GM23248 (cell line): ENCODE data around the gene PLEKHG2.

Experiments
- EZH2 ChIP-seq: fragments of 200-600 bp; sonication (generic); IDR thresholded peaks from 2 replicates; pipeline ENCODE4 v1.6.1; 2018; ENCODE audit warnings: antibody characterized with exemption, mild to moderate bottlenecking; ENCODE audit not compliant: insufficient read depth, poor library complexity, severe bottlenecking
- EZH2phosphoT487 ChIP-seq: fragments of 200-600 bp; sonication (generic); IDR thresholded peaks from 2 replicates; pipeline ENCODE4 v1.6.1; 2018; ENCODE audit warnings: antibody characterized with exemption, moderate library complexity, mild to moderate bottlenecking, low read depth; ENCODE audit not compliant: insufficient read depth

- no peak for TF ChIP-seq EZH2
- TF ChIP-seq EZH2phosphoT487 = no peak
These were observed 3.9 kb upstream of the PLEKHG2 start for GRCh38 chr19:39408392-39409207.
